Testis (tissue), 2 donors: ENCODE results near the gene LRG1.

ENCODE experiments used
- POLR2A ChIP-seq: fragments of 450-650 bp; IDR thresholded peaks from one replicate; pipeline ENCODE4 v1.6.1; 2017; ENCODE audit warnings: antibody characterized with exemption, mild to moderate bottlenecking, moderate library complexity
- TF ChIP-seq, protein P1 (sequence below), 3 experiments: fragments of 450-650 bp in 2 of 3; fragments of 200-600 bp in 1 of 3; sonication (generic) in 1 of 3; IDR thresholded peaks; one replicate each; pipeline ENCODE4 v1.5.1; 2016 to 2019; ENCODE audit warnings: antibody characterized with exemption in 3 of 3, mild to moderate bottlenecking in 2 of 3, moderate library complexity in 1 of 3

DNA sequence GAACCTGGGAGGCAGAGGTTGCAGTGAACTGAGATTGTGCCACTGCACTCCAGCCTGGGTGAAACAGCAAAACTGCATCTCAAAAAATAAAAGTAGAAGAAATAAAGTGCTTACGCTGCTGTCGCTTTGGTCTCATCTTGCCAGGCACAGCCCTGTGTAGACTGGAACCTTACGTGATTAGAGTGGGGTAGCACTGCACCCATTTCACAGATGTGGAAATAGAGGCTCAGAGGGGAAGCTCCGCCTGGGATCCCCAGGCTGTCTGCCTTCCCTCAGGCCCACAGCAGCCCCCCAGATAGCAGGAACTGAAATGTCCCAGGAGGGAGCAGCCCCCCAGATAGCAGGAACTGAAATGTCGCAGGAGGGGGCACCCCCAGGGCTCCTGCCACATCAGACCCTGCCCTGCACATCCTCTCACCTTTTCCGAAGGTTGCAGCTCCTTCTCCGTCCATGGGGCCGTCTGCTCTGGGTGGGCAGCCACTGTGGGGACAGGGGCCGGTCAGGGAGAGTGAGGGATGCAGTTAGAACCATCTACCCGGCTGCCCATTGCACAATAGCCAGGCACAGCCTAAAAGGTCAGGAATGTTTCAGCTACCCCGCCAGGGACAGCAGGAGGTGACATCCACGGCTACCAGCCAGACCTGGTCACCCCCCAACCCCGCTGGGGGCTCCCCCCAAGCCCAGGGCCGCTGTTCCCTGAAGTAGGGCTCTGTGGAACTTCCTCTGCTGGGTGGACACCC, 23.5 kb downstream of the LRG1 start:
- TF ChIP-seq, protein P1, sequence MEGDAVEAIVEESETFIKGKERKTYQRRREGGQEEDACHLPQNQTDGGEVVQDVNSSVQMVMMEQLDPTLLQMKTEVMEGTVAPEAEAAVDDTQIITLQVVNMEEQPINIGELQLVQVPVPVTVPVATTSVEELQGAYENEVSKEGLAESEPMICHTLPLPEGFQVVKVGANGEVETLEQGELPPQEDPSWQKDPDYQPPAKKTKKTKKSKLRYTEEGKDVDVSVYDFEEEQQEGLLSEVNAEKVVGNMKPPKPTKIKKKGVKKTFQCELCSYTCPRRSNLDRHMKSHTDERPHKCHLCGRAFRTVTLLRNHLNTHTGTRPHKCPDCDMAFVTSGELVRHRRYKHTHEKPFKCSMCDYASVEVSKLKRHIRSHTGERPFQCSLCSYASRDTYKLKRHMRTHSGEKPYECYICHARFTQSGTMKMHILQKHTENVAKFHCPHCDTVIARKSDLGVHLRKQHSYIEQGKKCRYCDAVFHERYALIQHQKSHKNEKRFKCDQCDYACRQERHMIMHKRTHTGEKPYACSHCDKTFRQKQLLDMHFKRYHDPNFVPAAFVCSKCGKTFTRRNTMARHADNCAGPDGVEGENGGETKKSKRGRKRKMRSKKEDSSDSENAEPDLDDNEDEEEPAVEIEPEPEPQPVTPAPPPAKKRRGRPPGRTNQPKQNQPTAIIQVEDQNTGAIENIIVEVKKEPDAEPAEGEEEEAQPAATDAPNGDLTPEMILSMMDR (IDR thresholded peaks at IDR 0.05) = no peak
- TF ChIP-seq POLR2A = no peak
